Brain pericyte (primary cell): ENCODE results near the gene NMU.
"Not testable (repeated sequence)": the region's sequence is repeated elsewhere in the genome, so short reads cannot be mapped to it uniquely, and the experiment has no call there.

Source experiments
- DNase-seq: peaks from one replicate; pipeline ENCODE4 v3.0.0-alpha.2; 2012; ENCODE audit warnings: low read depth, low spot score

NMU gene

DNA sequence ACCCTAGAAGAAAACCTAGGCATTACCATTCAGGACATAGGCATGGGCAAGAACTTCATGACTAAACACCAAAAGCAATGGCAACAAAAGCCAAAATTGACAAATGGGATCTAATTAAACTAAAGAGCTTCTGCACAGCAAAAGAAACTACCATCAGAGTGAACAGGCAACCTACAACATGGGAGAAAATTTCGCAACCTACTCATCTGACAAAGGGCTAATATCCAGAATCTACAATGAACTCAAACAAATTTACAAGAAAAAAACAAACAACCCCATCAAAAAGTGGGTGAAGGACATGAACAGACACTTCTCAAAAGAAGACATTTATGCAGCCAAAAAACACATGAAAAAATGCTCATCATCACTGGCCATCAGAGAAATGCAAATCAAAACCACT lies 12.0 kb downstream of the NMU start:
- DNase-seq = not testable (repeated sequence)

DNA sequence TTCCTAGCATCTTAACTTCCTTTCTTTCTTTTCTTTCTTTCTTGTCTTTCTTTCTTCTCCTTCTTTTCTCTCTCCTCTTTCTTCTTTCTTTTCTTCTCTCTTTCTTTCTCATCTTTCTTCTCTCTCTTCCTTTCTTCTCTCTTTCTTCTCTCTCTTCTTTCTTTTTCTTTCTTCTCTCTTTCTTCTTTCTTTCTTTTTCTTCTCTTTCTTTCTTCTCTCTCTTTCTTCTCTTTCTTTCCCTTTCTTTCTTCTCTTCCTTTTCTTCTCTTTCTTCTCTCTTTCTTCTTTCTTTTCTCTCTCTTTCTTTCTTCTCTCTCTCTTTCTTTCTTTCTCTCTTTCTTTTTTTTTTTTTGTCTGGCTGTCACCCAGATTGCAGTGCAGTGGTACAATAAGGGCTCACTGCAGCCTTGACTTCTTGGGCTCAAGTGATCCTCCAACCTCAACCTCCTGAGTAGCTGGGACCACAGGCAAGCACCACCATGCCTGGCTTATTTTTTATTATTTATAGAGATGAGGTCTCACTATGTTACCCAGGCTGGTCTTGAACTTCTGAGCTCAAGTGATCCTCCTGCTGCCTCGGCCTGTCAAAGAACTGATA lies 17.5 kb downstream of the NMU start:
- no peak for DNase-seq

DNA sequence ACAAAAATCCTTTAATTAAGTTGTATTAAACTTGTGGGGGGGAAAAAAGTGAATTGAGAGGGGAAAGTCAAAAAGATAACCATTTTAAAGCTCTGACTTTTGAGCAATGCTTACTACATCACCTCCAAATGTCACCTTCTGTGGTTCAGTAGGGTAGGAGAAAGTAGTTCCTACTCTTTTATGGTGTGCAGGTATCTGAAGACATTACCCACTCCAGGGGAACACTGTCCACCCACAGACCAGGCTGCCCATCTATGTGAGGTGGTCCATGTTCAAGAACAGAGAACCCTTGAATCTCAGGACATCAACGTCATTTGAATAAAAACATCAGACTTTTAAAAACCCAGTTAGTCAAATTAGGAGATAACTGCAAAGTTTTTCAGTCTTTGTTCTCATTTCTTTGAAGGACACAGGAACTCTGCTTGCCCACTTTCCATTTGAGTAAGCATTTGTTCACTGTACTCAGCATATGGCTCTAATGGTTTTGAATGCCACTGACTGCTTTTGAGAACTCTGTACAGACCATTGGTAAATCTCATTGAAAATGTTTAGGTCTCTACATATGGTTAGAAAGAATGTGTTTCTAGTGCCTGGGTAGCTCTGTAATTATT lies 18.4 kb downstream of the NMU start:
- DNase-seq = no peak

DNA sequence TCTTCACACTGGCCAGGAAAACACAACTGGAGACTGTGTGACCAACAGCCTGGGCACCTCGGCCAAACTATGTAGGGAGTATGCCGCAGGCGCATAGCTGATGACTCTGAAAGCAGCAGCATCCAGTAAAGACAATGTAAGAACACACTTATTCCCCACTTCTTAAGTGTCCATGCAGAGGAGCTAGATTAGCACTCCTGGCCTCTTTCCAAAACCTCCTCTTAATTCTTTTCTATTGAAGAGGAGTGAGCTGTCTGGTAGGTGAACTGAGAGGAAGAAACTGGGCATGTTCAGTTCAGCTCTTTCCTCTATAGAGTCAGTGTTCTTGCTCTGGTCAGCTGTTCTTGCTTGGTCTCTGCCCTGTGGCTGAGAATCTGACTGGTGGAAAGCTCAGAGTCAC lies 21.1 kb downstream of the NMU start:
- no peak for DNase-seq

DNA sequence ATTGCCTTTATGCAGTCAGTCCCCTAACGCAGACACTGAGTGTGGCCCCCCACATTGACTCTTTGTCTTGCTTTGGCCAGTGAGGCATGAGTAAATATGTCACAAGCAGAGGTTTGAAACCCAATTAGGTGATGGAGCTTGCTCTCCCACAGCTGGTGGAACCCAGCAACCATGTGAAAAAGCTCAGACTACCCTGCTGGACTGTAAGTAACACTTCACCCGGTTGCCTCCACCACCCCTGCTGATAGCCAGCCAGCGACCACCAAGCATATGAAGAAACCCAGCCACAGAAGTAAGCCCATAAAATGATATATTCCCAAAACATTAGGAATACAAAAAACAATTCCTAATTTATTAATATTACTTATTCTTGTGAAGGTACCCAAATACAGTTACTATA lies 22.5 kb downstream of the NMU start:
- DNase-seq = no peak

DNA sequence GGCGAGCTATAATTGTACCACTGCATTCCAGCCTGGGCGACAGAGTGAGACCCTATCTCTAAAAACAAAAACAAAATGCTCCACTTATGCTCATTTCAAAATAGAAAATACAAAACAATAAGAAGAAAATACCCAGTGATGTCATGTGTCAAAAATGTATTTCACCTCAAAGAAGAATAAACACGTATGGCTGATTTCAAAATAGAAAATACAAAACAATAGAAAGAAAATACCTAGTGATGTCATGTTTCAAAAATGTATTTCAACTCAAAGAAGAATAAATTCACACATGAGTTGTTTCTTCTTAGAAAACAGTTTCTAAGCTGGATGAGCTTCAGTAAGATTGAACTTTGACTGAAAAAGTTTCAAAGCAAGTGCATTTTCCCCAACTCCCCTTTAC lies 23.8 kb downstream of the NMU start:
- no peak for DNase-seq

DNA sequence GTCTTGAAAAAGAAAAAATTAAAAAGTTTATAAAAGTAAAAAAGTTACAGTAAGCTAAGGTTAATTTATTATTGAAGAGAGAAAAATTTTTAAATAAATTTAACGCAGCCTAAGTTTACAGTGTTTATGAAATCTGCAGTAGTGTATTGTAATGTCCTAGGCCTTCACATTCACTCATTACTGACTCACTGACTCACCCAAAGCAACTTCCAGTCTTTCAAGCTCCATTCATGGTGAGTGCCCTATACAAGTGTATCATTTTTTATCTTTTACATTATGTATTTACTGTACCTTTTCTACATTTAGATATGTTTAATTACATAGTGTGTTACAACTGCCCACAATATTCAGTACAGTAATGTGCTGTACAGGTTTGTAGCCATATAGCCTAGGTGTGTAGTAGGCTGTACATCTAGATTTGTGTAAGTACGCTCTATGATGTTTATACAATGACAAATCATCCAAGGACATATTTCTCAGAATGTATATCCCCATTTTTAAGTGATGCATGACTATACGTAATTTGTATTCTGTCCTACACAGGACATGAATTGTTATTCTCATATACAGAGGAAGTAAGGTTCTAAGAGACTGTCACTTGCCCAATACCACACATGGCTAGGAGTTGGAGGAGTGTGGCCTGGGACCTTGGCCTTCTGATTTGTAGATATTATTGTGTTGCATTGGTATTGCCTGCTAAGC lies 24.6 kb downstream of the NMU start:
- DNase-seq = no peak

DNA sequence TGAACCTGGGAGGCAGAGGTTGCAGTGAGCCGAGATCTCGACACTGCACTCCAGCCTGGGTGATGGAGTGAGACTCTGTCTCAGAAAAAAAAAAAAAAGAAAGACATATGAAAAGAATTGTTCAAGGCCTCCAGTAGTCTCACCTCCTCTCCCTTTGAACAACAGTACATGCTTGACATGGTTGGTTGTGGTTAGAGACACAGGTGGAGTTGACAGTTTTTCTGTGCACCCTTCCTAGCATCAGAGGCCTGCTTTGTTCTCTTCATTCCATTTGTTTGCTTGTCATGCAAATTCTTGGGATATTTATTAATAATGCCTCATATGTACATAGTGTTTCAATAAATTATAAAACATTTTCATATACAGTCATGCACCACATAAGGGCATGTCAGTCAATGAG lies 25.7 kb downstream of the NMU start:
- no peak for DNase-seq

DNA sequence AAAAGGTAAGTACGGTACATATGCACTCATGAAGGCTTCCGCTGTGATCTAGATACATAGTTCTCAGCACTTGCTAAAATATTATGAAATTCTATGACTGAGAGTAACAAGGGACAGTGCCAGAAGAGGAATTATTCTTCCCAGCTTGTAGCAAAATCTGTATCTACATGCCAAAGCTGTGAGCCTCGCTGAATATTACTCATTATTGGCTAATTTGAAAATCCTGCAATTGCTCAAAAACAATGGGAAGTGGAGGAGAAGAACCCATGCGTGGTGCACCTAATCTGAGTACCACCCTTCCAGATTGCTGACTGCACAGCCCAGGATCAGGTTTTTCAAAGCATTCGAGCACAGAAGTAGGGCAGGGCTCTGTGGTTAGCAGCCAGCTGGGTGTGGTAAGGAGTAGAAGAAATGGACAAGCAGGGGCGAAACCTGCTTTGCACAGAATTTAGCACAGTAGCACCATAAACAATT lies 26.7 kb downstream of the NMU start:
- DNase-seq = no peak

DNA sequence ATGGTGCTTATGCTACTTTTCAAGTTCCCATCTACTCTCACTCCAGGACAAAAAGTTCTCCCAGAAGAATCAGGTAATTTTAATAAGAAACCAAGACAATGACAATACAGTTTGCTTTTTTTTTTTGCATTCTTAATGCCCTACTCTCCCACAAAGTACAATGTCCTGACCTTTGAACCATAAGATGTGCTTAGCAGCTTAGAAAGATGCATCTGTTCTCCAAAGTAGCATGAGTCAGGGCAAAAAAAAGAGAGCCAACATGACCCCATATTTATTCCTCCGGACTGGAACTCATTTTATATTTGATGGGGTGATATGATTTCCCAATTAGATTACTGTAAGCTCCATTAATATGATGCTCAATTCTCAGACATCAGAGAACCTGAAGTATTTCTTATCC lies 27.5 kb downstream of the NMU start:
- no peak for DNase-seq

DNA sequence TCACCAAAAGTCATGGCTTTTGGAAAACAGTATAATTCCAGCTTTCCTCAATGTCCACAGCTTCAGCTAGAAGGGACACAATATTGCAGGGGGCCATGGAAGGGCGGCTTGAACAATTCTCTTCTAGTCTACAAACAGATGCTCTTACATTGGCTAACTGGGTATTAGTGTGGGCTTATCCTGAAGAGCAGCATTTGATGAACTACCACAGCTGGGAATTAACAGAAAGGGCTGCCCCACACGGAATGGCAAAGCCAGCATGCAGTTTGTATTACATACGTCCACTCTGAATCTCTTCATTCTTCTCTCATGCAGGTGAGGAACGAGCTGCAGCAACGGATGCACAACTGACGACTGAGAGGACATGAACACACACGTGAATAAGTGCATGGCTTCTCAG lies 31.1 kb downstream of the NMU start:
- DNase-seq = no peak

DNA sequence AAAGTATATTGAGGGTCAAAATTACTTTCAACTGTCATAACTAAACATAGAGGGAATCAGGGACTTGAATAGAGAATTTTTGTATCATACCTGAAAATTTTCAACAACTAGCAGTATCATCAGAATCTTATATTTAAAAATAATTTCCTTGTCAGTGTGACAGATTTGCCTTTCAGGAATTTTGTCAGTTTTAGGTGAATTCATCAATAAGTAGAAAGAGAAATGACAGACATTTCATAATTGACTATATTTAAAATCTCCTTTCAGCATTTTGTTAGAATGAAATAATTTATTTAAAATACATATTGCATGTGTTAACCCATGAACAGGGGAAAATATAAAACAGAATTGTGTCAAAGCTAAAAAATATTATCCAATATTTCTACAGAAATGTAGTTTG lies 35.5 kb downstream of the NMU start:
- no peak for DNase-seq

DNA sequence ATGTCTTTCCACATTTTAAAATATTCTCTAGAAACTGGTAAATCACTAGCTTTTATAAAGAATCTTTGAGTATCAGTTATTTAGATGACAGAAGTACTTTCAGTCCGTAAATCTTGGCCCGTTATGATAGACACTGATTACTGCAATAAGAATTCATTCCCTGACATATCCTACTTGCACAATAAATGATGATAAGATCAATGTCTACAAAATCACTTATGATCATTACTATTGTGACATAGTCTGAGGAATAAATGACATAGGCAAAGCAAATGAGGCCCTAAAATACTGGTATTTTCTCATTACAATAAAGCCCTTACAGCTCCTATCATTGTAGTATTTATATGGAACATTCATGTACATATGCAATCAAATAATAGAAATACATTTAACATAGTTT lies 37.5 kb downstream of the NMU start:
- no peak for DNase-seq

DNA sequence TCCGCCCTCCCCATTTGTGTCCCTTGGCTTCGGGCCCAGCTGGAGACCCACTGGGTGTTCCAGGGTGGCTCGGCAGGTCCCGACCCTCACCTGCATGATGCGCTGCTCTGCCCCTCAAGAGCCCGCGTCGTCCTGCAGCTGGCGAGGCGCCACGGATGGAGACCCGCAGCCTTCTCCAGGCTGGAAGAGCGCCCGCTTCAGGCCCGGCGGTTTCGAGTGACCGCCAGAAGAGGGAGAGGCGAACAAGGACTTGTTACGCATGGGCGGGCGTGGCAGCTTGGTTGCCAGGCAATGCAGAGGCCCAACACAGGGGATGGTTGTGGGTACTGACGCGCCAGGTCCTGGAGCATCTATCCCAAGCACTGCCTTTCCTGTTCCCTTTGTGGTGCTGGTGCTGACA lies 44.1 kb downstream of the NMU start, which contains the start of gene PDCL2:
Gene PDCL2, minus strand, starts transcription at position 232 of the 400 bp plus-strand sequence. Its CDS starts 136 bp downstream, at position 96.
- no peak for DNase-seq

DNA sequence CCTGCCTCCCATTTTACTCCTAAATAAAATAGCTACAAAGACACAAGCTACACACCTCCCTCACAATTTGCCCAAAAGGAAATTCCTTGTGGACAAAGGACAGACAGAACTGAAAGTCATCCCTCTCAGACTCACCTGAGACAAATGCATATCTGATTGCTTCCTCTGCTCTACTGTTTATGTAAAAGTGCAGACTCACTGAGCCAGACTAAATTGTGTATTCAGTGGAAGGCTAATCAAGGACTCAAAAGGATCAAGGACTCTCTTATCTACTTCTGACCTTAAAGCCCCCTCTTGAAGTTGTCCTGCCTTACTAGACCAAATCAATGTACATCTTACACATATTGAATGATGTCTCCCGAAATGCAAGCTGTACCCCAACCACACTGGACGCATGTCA lies 47.9 kb downstream of the NMU start:
- DNase-seq = no peak

DNA sequence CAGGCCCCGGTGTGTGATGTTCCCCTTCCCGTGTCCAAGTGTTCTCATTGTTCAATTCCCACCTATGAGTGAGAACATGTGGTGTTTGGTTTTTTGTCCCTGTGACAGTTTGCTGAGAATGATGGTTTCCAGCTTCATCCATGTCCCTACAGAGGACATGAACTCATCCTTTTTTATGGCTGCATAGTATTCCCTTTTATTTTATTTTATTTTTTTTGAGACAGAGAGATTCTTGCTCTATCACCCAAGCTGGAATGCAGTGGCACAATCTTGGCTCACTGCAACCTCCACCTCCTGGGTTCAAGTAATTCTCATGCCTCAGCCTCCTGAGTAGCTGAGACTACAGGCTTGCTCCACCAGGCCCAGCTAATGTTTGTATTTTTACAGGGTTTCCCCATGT lies 53.3 kb downstream of the NMU start:
- DNase-seq = not testable (repeated sequence)

DNA sequence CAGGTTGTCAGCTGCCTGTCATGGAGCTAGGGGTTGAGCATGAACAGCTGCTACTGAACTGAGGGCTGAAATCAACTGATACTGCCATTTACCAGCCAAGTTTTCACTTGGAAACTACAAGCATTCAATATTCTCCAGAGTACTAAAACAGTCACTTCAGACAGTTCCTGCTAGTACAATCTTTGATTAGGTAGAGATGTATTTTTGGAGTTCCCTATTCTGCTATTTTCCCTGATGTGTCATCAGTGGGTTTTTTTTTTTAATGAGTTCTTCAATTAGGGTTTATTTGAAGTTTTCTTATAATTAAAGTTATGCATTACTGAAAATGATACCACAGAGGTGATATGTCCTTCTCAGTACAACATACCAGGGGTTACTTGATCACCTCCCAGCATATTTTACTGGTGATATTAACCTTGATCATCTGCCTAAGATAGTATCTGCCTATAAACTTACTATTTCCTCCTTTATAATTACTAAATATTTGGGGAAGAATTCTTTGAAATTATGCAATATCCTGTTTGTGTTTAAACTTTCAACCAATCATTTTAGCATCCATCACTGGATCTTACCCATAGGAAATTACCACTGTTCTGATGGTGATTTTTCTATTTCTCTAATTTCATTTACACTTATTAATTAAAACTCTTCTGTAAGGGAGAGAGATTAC lies 57.6 kb downstream of the NMU start:
- DNase-seq = no peak

DNA sequence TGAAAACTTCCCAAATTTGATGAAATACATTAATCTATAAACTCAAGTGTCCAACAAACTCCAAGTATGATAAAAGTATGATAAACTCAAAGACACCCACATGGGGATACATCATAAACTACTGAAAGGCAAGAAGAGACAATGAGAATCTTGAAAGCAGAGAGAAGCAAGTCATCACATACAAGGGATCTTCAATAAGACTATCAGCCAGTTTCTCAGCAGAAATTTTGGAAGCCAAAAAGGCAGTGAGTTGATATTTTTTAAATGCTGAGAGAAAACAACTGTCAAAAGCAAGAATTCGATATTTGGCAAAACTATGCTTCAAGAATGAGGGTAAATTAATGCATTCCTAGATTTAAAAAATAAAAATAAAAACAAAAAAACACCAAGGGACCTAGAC lies 60.6 kb downstream of the NMU start:
- DNase-seq = no peak

DNA sequence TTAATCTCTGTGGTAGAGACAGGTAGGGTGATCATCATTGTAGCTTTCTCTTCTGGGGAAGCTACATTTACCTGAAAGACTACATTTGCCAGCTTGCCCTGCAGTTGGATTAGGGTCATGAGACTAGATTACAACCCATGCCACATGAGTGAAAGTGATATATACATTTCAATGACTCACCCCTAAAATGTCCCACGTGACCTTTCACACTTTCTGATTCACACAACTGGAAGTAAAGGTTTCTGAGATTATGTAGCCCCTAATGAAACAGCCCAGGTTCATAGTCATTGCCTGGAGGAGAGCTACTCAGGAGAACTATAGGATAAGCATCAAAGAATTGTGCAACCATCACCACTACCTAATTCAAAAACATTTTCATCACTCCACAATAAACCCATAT lies 61.8 kb downstream of the NMU start:
- no peak for DNase-seq

DNA sequence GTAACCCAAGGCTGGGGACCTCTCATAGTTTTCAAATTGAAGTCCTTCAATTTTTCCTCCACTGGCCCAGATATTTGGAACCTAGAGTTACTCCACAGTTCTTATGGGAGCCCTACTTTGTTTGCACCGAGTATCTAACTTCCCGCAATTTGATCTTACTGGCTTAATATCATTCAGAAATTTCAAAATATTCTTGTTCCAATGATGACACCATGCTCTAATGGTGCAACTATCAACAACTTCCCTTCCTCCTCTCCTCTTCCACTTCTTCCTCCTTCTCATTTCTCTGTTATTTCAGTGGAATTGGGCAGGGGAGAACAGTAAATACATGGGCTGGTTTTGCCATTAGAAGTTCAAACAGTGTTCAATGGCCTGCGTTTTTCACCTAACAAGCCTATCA lies 64.3 kb downstream of the NMU start:
- no peak for DNase-seq

DNA sequence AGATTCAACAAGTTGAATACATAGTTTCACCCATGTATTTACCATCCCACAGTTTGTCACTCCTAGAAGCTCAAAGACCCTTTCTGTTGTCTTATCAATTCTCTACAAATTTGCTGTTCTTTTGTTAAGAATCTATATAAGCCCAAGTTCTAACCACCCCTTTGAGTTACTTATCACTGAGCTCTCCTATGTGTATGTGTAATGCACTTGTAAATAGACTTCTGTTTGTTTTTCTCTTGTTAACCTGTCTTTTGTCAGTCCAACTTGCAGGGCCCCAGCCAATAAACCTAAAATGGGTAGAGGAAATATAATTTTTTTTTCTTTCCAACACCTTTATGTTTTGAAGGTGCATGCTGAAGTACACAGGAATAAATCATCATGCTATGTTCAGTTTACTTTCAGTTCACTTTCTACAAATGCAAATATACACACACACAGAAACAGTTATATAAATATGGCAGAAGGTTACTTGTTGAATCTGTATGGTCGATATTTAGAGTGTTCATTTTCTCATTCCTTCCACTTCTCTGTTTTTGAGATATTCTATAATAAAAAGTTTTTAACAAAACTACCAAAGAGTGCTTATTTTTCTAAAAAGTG lies 67.1 kb downstream of the NMU start:
- no peak for DNase-seq

DNA sequence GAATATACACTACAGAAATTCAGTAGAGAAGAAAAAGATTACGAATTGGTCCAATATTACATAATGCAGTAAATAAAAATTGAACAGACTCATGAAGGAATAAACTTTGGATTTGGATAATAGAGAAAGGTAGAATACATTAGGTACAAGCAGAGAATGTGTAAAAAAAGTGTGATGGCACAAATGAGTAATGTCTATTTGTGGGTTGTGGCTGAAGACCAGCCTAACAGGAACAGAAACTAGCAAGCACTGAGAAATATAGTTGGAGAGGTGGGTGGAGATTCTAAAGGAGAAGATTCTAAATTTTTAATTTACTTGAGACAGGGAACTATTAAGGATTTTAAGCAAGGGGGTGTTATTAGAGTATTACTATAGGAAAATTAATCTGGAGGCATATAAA lies 74.2 kb downstream of the NMU start:
- no peak for DNase-seq
